ENCODE measurements around the gene TMEM161A. TPM values are rescaled to one million over a fixed set of nuclear protein-coding genes. Genes with fewer than 3 reads are reported as not detected.

TMEM161A gene
- total RNA-seq, 1 donor from 2014 or later: 46.0 TPM

GRCh38 chr19:19071897-19072296 lies 66.4 kb downstream of the TMEM161A start:
- H3K36me3 Mint-ChIP-seq (ENCODE audit: low read depth): peaks cover 4% of the 10 kb centered on the region
- no peak overlapping the region for H3K4me3 Mint-ChIP-seq
- no peaks in the 10 kb centered on the region for H3K27me3 Mint-ChIP-seq (ENCODE audit: insufficient read depth)
- no peak for DNase-seq (ENCODE audit: low spot score)
- no peaks in the 10 kb centered on the region for H3K9me3 Mint-ChIP-seq
- no peak overlapping the region for H3K27ac Mint-ChIP-seq
- intact Hi-C loops (cut with micrococcal nuclease): no loop called here
- peaks cover 4% of the 10 kb centered on the region for H3K4me1 Mint-ChIP-seq (ENCODE audit: low read depth)

Other genes starting within 250 kb of the TMEM161A start
- not detected in 2 replicates for gene CERS1, start 242.3 kb downstream of the TMEM161A start, total RNA-seq
- gene COPE, start 219.1 kb downstream of the TMEM161A start, total RNA-seq: 221 and 229 TPM in 2 replicates
- 101 and 114 TPM in 2 replicates for gene DDX49, start 218.8 kb downstream of the TMEM161A start, total RNA-seq
- gene HOMER3, start 197.3 kb downstream of the TMEM161A start, total RNA-seq: 0.29 and 0.75 TPM in 2 replicates
- 114 and 128 TPM in 2 replicates for gene SUGP2, start 105.0 kb downstream of the TMEM161A start, total RNA-seq
- 54.9 and 56.5 TPM in 2 replicates for gene ARMC6, start 104.9 kb downstream of the TMEM161A start, total RNA-seq
- gene SLC25A42, start 74.5 kb downstream of the TMEM161A start, total RNA-seq: 7.8 and 10.8 TPM in 2 replicates
- 1.7 and 2.2 TPM in 2 replicates for gene MEF2B, start 31.8 kb upstream of the TMEM161A start, total RNA-seq
- 37.8 and 38.6 TPM in 2 replicates for gene BORCS8, start 53.7 kb upstream of the TMEM161A start, total RNA-seq
- 101 and 103 TPM in 2 replicates for gene RFXANK, start 53.8 kb upstream of the TMEM161A start, total RNA-seq
- gene NR2C2AP, start 64.9 kb upstream of the TMEM161A start, total RNA-seq: 50.9 and 52.0 TPM in 2 replicates
- 0.20 TPM in 1 of 2 replicates, not detected in the other for gene NCAN, start 73.5 kb upstream of the TMEM161A start, total RNA-seq
- gene TM6SF2, start 134.8 kb upstream of the TMEM161A start, total RNA-seq: not detected in 2 replicates
- gene SUGP1, start 182.0 kb upstream of the TMEM161A start, total RNA-seq: 76.3 and 79.8 TPM in 2 replicates
- gene MAU2, start 182.4 kb upstream of the TMEM161A start, total RNA-seq: 71.4 and 73.4 TPM in 2 replicates

Measured in activated T-helper 1 cell treated with anti-CD3 and anti-CD28 coated beads, Interleukin-12 subunit alpha, Interleukin-12 subunit beta, Interleukin-2, Interleukin-4 antibody, amounts not matched to agents 30 ng/mL and 10 ng/mL and 1 ng/mL, durations not matched to agents 14 hours and 24 hours and 36 hours (primary cell).